Measurements from ENCODE around the gene SLC48A1.

The SLC48A1 gene

DNA sequence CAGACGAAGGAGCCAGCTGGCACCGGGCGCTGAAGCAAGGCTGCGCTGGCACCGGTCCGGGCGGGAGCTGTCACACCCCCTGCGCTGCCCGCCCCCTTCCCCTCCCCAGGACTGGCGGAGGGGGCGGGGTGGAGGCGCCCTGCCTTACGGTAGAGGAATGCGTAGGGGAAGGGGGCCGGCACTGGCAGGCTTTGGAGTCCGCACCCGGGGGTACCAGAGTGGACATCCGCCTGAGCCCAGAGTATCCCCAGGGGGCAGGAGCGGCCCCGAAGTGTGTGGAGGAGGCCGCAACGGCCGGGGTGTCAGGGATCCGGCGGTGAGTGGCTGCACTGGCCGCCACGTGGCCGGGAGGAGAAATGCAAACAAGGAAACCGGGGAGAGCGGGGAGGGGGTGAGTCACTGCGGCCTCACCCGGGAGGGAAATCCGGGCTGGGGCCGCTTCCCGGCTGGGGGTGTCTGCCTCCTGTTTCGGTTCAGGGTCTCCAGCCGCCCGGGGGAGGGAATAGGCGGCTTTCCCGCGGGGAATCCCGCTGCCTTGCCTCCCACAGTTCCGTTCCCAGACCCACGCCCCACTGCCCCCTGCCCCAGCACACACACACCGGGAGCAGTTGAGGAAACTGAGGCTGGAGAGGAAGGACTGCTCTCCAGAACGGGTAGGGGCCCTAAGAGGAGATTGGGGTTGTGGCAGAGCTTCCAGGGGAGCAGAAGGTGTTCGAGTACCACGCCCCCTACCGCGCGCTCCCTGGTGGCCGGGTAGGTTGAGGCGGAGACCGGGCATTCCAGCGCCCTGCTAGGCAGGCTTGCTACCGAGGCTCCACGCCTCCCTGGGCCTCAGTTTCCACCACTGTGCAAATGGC is 14.0 kb upstream of the SLC48A1 start, which contains the start of gene RAPGEF3:
Gene RAPGEF3 (minus strand): TSS at position 47 of the 857 bp plus-strand sequence. CDS start 324 bp downstream, outside the sequence.
- DNase-seq: peak; percentile 89

DNA sequence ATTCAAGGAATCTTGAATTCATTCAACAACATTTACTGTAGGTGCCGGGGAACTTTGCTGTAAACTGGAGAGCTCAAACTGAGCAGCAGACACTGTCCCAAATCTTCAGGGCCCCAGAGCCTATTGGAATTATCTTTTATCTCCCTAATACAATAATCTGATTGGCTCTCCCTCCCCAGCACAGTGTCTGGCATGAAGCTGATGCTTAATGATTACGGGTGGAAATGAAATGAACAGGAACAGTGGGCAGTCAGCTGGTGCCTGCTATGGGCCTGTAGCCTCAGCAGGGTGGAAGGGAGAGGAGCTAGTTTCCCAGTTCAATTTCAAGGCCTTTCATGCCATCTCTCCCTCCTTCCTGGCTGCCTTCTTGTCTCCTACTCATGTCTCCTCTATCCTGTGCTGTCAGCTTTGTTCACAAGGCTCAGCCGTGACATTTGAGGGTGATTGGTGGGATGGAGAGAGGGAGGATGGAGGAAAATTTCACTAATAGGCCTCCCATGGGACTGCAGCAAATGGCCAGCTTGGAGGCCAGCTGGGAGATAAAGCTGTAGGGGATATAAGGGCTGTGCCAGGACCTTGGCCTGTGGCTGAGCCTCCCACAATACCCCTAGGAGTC is 10.1 kb upstream of the SLC48A1 start:
- no peak for DNase-seq

DNA sequence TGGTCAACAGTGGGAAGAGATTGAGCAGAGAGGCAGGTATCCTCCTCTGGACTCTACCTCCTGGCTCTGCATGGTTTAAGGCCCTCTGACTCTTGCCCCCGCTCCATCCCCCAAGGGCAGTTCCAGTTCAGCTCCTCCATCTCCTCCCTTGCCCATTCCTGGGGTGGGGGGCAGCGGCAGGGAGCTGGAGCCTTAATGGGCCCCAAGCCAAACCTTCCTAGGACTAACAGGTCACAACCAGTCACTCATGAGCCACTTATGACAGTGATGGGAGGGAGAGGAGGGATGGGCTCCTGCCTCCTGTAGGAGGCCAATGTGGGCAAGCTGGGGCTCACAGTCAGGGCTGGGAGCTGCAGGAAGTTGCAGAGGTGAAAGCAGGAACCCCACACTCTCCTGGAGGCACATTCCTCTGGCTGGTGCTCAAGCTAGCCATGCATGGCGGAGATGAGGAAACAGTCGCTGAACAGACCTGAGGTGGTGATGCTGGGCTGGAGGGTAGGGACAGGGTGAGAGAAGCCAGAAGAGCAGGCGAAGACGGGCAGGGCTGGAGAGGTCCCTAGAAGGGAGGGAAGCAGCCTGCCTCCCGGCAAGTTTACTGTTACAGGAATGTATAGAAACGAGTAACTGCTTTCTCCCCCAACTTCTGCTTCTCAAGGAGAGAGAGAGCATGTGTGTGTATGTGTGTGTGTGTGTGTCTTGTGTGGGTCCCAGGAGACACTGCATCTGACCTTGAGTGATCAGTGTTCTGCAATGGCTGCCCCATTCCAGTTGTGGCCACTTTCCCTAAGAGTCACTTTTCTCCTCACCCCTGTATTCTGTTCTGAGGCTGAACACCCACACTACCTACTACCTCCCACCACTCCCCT is 9.3 kb upstream of the SLC48A1 start:
- DNase-seq: no peak

DNA sequence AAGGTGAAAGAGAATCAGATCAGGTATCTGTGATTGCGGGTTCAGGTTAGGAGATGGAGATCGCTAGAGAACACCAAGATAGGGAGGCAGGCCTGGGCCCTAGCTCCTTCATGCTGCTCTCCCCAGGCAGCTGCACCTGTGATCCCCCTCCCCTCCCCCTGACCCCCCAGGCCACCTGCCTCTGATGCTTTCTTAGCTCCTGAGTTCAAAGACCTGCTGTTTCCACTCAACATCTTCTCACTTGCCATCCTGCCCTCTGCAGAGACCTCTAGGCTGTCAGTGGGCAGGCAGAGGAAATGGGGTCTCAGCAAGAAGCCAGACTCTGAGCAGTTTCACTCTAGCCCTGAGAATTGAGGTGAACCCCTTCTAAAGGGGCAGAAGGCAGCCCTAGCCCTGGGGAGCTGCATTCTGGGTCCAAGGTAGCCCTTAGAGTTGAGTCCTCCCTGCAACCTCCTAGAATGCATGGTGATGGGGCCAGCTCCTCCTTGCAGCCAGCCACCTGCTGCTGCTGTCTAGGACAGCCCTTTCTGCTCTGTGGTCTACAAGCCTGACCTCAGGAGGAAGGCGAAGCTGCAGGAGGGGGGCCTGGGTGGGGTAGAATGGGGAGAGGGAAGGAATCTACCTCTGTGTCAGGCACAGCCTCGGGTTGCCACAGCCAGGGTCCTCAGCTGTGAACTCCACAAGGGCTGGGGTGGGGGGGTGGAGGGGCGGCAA is 6.4 kb upstream of the SLC48A1 start:
- no peak for DNase-seq

DNA sequence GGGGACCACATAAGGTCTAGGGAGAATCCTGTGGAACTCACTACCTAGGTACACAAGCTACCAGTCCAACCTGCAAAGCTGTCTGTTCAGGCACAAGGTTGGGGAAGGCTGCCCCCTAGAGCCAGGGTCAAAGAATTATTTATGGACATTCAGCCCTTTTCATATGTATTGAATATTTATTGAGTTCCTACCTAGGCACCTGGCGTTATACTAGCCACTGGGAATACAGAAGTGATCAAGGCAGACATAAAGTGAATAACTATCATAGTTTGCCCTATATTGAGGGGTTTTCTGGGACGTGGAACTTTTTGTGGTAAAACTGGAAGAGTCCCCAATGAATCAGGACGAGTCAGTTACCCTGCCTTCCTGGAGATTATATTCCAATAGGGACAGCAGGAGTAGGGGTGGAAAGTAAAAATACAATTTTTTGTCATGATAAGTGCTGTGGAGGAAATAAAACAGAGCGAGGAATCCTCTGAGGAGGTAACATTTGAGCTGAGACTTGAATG is 5.8 kb upstream of the SLC48A1 start:
- DNase-seq: peak; percentile 41

DNA sequence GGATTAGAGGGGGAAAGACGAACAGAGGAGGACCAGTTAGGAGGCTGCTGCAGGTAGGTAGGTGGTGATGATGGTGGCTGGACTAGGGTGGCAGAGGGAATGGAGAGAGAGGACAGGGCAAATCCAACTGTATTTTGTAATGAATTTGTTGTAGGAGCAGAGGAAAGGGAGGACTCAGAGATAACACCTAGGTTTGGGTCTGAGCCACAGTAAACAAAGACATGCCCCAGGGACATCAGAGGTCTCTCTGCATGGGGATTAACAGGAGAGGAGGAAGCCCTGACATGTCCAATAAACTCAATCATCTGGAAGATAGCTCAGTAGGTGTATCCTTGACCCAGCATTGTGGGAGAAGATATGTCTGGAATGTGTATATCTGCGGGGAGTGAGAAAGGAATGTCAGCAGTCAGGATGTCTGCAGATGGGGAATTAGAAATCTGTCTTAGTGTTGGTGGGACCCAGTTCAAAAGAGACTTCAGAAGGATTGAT is 4.7 kb upstream of the SLC48A1 start:
- DNase-seq: peak; percentile 72

DNA sequence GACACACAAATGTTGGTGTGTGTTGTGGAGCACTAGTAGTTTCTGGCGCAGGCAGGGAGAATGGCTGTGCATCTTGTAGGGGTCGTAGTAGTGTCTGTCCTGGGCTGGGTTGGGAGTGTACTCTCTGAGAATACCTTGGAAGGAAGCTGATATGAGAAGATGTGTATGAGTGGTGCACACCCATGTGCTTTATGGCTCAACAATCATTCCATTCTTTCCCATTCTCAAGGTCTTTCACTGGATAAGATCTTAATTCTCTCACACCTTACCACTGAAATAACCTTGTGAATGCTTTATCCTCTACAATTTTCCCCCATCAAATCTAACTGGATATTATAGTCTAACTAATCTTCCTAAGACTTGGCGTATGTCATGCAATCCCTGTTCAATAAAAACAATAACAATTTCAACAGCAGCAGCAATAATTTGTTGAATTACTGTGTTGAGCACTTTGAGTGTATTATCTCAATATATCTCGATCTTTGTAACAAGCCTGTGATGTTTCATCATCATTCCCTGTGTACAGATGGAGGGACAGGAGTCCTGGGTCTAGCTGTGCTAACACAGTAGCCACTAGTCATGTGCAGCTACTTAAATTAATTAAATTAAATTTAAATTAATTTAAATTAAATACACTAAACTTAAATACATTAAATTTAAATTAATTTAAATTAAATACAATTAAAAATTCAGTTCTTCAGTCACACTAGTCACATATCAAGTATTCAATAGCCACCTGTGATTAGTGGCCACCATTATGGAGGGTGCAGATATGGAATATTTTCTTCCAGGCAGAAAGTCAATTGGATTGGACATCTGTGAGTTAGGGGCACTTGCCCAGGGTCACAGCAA is 3.6 kb upstream of the SLC48A1 start:
- DNase-seq: no peak

DNA sequence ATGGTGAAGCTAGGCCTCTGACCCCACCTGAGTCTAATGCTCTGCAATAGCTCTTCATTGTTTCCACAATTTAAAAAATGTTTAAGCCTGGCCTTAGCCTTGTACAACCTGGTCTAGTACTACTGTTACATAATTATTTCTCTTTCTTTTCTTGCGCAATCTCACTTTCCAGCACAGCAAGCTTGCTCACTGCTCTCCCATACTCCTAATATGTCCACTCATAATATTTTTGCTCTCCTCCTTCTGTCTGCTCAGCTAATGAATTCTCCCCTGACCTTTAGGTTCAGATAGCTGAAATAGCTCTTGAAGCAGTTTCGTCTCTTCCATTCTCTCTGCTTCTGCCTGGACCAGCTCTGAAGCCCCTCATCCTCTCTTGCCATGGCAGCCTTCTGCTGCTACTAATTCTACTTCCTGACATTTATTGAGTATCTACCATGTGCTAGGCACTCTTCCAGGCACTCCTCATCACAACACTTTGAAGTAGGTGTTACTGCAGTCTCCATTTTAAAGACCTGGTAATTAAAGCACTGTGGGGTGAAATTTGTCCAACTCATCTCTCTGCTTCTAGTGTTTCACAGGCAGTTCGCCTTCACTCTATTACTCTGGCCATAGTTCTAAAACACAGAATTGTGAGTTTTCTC is 2.8 kb upstream of the SLC48A1 start:
- no peak for DNase-seq

DNA sequence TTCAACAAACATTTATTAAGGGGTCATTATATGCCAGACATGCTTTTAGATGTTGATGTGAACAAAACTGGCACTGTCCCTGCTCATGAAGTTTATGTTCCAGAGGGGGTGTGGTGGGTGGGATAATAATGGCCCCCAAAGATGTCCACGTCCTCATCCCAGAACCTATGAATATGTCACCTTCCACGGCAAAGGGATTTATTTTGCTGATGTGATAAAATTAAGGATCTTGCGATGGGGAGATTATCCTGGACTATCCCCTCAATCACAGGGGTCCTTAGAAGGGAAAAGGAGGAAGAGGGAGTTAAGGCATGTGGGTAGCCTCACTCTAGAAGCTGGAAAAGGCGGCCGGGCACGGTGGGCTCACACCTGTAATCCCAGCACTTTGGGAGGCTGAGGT is 1.7 kb upstream of the SLC48A1 start:
- DNase-seq: no peak

DNA sequence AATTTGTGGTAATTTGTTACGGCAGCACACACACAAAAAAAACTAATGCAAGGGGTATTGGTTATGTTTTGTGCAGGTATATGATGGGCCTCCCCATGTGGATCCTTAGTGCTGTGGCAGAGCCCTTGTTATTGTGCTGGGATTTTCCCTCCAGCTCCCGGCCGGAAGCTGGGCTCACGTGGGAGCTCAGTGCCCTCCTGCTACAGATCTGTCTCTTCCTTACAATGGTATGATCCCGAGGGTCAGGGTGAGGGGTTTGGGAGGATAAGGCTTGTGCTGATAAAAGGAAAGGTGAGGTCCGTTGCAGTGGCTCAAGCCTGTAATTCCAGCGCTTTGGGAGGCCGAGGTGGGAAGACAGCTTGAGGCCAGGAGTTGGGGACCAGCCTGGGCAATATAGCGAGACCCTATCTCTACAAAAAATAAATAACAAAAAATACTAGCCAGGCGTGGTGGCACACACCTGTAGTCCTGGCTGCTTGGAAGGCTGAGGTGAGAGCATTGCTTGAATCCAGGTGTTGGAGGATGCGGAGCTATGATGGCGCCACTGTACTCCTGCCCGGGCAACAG is 861 bp upstream of the SLC48A1 start:
- no peak for DNase-seq

DNA sequence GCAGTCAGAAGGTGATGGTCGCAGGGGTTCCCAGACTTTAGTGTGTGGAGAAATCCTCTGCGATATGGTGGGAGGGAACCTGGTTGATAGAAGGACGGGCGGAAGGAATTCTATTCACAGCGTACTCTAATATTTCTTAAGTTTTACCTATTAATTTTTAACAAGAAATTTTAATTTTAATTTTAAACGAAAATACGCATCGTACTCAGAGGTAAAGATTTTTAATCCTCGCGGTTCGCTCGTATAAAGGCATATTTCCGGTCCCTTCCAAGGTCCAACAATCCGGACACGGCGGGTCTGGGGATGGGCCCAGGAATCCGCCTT is 338 bp upstream of the SLC48A1 start:
- no peak for DNase-seq

DNA sequence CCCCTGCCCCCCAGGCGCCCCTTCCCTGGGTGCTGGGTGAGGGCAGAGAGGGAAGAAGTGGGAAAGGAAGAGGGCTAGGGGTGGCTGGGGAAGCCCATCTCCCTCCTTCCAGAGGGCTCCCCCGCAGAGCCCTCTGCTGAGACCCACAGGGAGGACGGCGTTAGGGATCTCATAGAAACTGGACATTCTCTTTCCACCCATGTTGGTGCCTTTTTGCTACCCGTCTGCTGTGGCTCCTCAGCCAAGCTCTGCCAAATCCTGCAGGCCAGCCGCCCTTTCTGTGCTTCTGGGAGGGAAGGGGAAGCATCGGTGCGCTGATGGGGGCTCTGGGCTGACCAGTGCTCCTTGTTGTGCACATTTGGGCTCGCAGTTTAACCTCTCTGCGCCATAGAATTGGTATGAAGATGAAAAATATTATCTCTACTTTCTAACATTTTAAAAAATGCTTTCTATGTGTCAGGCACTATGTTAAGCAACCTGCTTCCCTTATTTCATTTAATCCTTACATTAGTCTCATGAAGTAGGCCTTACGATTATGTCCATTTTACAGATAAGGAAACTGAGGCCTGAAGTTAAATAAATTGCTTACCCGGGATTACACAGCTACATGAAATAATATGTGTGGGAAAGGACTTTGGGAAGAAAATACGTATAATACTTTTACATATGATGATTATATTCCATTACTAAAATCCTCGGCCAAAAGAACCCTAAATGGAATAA is 981 bp downstream of the SLC48A1 start:
- DNase-seq: no peak

DNA sequence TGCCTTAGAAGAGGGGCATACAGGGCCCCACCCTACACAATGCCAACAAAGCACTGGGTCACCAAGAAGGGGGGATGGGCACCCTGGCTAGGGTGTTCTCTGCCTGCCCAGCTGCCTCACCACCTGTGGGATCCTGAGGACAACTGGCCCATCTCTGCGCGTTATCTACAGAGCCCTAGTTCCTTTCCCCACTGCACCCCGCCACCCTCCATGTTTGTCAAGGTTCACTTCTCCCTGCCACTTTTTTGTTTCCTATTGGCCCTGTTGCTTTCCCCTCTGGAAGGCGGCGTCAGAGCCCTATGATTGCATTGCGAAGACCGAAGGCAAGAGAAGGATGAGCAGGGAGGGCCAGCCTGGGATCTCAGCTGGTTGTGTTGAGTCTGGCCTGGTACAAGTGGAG is 1.6 kb downstream of the SLC48A1 start:
- DNase-seq: no peak

DNA sequence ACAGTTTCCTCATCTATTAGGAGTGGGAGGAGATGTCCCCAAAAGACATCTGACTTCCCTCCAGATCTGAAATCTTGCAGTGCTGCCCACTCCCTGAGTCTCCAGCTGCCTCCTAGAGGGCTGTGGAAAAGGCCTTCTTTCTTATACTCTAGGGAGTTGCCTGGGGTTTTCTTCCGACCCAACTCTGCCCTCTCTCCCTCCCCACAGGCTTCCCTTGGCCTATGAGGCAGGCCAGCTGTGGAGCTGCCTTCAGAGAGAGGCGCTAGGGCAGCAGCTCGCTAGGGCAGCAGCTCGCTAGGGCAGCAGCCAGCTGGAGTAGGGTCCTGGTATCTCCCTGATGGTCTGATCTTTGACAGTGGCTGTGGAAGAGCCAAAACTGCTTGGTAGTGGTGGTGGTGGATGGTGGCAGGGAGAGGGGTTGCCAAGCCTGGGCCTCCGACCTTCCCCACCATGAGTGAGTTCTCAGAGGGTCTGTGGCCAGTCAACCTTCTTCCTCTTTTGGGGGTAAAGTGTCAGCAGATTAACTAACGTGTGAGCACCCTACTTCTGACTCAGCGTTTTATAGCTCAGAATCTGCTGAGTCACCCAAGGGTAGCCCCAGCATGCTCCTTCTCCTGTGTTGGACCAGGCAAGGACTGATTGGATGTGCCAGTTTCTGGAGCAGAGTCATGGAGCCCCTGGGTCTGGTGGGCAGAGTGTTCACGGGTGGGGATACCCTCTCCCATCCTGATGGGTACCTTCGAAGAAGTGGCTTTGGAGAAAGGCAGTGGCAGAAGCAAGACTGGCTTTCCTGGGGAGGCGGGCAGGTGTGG is 2.3 kb downstream of the SLC48A1 start:
- peak; percentile 45 for DNase-seq

DNA sequence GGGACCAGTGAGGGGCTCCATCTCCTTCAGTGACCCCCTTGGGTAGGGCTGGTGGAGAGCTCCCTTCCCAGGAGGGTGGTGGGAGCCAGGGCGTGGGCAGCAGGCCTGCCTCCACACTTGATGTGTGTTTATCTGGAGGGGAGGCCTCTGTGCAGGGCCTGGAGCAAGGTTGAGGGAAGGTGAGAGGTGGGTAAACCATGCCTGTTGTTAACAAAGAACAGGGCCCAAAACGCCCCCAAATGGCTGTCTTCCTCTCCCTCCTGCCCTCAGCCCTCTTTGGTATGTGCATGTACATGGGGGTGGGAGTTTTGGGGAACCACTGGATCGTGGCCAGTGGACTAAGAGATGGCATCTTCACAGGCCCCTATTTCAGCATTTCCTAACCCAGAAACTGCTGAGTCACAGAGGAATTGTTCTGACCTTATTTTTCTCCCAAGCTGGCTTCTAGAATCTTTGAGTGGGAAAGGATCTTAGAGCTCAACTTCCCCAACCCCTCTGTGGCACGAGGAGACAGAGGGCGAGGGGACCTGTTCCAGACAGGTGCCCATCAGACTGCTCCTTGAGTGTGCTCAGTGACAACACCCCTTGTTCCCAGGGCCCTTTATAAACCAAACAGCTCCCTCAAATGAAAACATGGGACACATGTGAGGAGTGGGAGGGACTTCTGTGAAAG is 3.6 kb downstream of the SLC48A1 start:
- DNase-seq: peak; percentile 38

DNA sequence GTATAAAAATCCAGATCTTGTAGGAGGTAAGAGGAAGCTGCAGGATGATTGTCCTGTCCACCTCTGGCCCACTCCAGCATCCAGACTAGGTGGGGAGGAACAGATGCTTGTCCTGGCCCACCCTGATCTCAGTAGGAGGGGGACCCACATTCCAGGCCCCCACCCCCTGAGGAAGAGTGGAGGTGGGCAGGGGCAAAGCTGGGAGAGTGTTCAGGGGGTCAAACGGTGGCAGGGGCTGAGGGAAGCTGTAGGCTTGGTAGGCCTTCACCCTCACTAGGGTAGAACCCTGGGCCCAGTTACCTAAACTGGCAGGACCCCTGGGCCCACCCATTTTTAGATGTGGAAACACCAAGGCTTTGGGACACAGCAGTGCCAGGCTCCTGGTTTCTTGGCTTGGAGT is 4.1 kb downstream of the SLC48A1 start:
- DNase-seq: no peak

DNA sequence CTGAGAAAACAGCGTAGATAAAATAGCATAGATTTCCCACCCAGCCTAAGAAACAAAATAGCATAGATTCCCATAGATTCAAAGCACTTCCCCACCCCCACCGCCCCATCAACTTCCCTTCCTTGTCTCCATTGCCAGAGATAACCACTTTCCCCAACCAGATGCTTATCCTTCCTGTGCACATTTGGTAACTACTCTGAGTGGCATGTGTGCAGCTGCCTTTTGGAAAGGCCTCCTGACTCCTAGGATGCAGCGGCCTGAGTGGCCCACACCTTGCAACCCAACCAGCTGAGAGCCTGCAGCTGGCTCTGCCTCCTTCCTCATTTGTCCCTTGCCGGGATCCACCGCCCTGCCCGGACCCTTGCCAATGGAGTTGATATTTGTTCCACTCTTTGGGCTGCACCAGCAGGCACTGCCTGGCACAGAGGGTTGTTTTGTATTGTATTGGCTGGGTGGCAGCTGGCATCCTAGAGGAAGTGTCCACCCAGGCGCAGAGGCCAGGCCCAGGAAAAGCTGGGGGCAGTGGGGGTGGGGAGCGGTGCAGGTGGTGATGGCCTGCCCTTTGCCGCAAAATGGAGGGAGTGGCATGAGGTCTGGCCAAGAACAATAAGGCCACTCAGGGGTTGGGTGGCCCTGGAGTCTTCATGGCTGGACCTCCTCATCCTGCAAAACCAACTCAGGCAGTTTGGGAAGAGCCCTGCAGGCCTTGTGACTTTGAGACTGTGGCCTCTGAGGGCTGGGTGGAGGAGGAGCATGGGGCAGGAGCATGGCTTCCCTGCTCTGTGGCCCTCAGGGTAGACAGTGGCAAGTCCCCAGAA is 4.9 kb downstream of the SLC48A1 start:
- no peak for DNase-seq

DNA sequence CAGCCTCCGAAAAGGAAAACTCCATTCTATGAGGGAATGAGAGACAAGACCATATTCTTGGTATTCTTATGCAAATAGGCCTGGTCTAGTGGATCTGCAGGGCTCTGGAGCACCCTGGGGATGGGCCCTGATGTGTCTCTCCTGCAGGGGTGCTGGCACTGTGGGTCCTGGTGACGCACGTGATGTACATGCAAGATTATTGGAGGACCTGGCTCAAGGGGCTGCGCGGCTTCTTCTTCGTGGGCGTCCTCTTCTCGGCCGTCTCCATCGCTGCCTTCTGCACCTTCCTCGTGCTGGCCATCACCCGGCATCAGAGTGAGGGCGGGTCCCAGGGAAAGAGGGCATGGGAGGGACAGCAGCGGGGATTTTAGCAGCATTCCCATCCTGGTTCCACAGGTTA is 5.8 kb downstream of the SLC48A1 start:
- DNase-seq: no peak

All from EL (cell line).